SHP77 (cell line): ENCODE data around the gene MYOM1.
"Not testable (repeated sequence)": the region's sequence is repeated elsewhere in the genome, so short reads cannot be mapped to it uniquely, and the experiment has no call there.

Source experiments
- DNase-seq, 2 experiments: peaks; one replicate each; lab custom pipeline; 2025; lab: John Stamatoyannopoulos, UW

Gene MYOM1

DNA sequence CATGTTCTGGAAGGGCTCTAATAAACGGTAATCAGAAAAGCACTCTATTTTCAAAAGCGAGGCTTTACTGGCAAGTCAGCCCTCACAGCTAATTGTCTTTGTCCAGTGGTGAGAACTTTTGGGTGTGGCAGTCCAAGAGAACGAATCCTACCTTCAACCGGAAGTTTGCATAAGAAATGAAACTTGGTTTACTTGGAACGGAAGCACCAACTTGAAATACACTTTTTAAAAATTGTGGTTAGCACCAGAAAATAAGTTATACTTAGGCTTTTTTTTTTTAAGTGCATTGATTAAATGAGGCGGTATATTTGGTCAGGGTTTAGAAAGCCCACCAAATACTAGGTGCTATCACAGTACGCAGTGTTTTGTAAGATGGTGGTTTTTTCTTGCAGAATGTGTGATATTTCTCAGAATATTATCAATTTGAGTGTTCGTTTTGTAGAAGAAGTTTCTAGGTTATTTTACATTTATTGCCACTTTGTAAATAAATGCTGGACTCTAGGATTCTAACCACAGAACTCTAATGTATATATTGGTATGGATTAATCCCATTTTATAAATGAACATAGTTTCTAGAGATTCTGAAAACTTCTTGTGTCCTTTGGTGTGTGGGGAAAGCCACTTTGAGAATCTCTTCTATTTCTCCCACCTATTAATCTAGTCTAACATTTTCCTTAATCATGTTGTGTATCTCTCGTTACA is 29.0 kb upstream of the MYOM1 start:
- no peak for DNase-seq

DNA sequence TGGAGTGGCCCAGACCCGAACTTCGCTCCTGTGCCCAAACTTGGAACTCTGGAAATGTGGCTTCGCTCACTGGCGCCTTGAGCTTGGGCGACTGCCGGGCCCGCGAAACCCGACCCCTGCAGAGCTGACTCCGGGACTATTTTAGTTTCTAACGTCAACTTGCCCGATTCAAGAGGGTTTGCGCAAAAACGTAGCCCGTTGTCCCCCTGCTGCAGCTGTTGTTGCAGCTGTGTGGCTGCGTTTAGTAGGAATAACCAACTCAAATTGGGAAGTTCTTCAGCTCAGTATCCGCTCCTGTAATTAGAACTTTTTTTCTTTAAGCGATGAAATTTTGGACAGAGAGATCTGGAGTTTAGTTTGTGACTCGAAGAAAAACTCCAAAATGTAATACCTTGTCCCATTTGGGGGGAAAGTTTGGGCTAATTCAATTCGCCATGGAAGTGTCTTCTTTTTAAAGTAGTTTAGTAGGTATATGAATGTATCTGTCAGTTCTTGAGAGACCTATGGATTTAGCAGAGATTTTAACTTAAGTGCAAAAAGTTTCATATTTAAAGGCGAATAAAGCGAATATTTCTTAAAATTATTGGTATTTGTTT is 28.4 kb upstream of the MYOM1 start:
- no peak for DNase-seq

DNA sequence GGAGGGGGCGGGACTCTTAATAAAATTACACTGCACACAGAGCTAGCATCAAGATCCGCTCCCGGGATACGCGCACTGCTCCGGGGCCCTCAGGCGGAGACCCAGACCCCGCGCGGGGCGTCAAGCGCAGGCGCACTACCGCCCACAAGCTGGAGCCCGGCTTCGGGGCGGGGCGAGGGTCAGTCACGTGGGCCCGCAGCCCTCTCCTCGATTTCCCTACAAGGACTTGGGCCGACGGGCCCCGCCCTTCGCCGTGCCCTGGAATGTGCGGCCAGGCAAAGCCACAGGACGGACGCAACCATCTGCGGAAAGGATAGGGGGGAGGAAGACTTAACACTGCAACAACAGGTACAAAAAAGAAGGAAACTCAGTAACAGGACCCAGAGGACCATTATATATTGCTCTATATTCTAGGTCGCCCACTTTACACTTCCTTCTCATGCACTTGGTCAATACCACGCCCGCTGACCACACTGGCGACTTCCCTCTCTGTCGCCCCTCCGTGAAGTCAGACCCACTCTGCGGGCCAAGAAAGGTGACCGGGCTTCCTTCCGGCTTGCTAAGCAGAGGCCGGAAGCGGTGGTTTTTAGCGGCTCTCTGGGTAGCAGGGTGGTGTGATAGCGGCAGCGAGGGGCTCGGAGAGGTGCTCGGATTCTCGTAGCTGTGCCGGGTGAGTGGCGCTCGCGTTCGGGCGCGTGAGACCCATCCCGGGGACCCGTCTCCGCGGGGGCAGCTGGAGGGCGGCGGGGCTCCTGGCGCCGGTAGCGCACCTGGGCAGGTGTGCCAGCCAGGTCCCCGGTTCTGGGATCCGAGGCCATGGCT is 27.7 kb upstream of the MYOM1 start, which contains the start of gene MYL12A:
Gene MYL12A (plus strand): TSS at position 562 of the 822 bp plus-strand sequence. CDS start 5,447 bp downstream, outside the sequence.
- peak; percentile 92 to 97 for DNase-seq

DNA sequence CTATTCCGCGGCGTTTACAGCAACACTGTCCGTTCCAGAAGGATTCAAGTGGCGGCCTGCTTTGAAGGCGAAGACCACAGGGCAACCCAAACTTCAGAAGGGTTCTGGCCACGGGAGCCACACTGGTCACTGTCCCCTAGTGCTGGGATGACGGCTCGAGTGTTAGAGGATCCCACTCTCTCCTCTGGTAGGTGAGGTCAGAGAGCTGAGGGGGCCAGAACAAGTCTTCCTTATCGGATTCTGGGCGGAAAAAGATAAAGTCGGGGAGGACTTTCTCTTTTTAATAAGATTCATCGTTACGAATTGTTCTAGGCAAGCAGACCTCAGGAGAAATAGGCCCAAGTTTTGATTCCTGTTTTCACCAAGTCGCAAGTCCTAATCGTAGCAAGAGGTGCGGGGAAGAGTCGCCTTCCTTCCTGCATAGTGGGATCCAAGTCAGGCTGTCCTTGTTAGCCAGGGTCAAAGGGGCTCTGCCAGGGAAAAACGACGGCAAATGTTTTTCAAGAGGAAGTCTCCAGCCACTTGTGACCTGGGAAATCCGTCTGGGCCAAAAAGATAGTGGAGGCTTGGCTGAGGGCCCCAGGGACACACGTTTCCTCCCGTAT is 27.0 kb upstream of the MYOM1 start:
- DNase-seq, result peak; percentile 3 to 27

DNA sequence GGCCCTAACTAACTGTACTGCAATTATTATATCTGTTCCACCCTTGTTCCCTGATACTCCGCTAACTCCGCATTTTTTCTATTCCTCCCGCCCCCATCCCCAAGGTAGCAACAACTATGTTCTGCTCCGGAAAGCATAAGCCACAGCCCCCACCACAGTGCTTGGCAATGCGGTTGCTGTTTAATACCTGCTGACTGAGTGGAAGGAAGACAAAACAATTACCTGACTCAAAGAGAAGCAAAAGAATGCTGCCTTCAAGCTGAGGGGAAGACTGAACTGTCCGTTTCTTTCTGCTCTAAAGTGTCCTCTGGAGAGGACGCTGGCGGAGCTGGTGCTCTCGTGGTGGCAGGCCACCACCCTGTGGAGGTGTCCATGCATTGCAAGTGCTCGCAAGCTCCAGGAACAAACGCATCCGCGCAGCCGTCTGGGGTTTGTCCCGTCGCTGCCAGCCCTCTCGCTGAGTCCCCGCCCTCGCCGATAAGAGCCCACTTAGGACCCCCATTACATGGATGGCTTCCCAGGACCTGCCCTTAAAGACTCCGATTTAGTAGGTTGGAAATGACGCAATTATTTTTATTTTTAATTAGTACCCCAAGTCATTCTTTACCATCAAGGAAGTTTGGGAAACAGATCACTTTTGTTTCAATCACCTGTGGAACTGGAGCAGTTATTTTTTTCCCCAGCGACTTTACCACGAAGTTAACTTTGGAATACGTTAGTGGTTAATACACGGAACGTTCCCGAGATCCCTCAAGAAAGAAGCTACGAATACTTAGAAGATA is 26.3 kb upstream of the MYOM1 start:
- peak; percentile 83 to 85 for DNase-seq

DNA sequence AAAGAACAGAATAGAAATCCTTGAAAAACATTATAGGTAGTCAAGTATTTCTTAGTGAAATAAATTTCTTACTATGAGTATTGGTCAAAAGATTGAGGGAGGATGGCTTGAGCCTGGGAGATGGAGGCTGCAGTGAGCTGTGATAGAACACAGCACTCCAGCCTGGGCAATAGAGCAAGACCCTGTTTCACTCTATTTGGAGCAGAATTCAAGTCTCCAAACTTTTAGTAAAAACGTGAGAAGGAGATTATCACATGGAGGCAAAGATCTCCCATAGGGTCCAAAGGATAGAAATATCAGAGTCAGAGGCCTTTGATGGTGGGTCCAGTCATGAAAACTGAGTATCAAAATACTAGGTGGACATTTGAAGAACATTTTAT is 25.4 kb upstream of the MYOM1 start:
- DNase-seq, result no peak

DNA sequence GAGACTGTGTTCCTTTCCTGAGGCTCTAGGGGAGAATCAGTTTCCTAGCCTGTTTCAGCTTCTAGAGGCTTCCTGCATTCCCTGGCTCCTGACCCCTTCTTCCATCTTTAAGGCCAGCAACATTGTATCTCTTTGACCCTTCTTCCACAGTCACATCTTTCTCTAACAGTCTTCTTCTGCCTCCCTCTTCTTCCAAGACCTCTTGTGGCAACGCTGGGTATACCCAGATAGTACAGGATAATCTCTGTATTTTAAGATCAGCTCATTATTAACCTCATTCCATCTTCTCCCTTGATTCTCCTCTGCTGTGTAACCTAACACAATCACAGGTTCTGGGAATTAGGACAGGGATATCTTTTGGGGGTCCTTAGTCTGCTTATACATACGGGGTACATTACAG is 19.0 kb upstream of the MYOM1 start:
- DNase-seq, result no peak

DNA sequence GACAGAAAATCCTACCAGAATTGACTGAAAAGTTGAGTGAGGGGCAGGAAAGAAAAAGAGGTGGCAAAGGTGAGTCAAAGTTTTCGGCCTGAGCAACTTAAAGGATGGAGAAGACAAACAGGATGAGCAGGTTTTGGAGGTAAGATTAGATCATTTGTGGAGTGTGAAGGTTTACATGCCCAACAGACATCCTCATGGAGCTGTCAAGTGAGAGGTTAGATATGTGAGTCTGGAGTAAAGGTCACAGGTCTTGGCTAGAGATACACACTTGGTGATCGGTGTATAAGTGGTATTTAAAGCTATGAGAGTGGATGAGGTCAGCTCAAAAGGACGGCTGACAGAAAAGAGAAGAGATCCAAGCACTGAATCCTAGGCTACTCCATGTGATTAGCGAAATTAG is 16.7 kb upstream of the MYOM1 start:
- DNase-seq, result no peak

DNA sequence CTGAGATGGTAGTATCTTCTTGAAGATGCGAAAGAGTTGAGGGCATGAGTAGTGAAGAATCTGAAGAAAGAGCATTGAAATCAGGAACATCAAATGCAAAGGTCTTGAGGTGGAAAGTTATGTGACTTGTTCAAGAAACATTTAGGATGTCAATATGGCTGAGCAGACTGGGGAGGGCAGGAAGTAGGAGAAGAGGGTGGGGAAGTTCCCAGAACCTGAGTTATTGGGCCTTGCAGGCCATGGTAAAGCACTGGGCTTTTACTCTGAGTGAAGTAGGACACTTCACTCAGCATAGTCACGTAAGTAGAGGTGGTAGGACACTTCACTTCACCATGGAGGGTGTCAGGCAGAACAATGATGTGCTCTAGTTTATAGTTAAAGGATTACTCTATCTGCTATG is 16.1 kb upstream of the MYOM1 start:
- DNase-seq, result no peak

DNA sequence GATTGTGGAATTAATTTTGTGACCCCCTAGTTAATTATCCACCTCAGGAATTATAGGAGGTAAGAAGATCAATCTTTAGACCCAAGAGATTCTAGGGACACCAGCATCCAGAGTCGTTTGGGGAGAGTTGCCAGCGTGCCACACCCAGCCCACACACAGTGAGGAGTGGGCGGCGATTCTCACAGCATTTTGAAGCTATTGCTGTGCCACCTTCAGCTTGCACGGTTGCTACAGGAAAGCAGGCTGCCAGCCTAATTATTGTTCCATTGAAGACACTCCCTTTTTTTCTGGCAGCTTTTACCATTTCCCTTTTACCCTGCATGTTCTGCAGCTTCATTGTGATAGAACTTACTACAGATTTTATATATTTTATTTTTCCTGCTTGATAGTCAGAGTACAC is 14.7 kb upstream of the MYOM1 start:
- DNase-seq, result no peak

DNA sequence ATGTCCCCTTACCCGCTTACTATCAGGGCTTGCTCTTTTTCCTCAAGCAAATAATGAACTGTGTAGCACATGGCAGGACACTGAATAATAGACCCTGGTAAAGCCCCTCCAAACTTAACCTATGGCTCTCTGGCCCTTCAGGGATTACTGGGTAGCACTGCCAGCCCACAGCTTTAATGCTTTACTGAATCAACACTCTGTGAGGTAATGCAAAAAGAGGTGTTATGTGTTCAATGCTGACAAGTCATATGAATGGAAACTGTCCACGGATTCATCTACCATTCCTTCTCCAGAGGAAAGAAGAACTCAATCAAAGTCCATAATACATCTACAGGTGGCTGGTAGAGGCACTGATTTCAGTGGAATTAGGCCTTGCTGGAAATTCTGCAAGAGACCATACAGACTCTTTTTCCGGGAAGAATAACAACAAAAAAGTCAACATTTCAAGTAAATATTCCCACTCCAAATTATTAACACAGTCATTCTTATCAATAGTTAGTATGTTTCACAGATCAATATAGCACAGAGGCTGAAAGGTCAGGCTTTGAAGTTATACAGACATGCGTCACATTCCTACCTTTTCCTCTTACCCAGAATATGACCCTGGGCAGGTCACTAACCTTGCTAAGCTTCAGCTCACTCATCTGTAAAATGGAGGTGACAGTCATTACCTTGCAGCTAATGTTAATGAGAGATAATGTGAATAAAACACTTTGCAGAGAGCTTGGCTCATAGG is 13.8 kb upstream of the MYOM1 start:
- no peak for DNase-seq

DNA sequence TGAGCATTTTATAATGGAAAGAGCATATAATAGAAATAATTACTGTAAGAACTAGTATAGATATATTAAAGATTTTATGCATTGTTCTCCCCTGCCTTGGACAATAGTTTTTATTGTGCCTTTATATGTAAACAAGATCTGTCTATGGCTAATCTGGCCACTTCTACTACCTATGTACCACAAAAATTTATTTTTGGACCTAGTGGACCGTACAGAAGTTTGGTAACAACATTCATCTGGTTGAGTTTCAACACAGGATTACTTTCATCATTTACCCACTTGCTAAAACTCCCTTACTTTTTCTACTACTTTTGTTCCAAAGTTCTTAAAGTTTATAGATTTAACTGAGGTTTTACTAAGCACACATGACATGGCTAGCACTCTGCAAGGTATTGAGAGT is 13.2 kb upstream of the MYOM1 start:
- DNase-seq, result no peak

DNA sequence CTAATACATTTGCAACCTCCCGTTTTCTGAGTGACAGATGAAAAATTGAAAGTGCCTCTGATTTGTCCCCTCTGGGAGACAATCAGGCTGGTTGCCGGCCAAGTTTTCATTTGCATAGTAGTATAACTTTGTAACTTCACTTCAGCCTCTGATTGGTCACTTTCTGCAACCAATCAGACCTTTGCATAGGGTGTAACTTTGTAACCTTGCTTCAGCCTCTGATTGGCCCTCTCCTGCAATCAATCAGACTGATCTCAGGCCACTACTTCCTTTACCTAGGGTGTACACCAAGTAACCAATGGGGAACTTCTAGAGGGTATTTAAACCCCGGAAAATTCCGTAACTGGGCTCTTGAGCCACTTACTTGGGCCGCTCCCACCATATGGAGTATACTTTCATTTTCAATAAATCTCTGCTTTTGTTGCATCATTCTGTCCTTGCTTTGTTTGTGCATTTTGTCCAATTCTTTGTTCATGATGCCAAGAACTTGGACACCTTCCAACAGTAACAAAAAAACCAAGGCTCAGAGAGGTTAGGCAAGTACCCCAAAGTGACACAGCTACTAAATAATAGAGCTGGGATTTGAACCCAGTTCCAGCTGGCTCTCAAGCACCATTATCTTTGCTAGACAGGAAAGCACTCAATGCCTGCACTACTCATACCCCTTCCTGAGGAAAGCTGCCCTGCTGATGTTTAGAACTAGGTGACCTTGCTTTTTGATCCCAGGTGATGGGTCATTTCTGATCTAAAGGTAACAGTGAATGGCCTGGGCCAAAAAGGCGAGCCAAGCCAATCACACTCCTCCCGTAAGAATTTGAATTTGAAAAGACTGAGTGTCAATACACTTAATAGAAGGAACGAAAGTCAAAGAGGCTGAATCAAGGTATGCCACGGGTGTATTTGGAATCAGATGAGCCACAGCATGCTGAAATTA is 10.9 kb upstream of the MYOM1 start:
- no peak for DNase-seq

DNA sequence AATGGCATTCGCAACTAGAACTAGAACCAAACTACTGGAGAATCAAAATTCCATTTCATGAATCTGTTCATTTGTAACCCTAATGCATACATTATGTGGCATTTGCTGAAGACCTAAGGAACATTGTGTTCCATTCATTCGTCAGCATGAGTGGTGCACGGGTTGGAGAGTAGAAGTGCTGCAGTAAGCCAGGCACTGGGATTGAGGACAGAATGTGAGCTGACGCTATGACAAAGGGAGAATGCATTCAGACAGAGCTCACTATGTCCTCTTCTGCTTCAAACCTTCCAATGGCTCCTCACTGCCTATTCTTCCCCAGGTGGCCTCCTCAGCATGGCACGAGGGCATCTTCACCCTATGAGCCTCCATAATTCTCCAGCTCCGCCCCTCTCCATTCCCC is 6.3 kb upstream of the MYOM1 start:
- no peak for DNase-seq

DNA sequence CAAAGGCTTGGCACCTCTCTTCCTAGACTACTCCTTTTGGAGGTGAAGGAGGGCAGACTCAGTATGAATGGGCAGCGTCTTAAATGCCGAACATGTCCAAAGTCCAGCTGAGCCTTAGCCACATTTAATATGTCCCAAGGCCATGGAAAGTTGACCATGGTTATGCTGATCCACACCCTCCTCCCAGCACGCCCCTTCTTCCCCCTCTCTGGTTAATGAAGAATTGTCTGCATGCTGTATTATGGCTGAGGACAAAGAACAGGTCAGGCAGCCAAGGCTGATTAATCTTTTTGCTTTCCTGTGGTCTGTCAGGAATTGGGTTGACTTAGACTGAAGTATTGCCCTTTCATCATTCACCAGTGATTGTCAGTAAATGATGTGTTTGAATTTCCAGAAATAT is 5.8 kb upstream of the MYOM1 start:
- no peak for DNase-seq

DNA sequence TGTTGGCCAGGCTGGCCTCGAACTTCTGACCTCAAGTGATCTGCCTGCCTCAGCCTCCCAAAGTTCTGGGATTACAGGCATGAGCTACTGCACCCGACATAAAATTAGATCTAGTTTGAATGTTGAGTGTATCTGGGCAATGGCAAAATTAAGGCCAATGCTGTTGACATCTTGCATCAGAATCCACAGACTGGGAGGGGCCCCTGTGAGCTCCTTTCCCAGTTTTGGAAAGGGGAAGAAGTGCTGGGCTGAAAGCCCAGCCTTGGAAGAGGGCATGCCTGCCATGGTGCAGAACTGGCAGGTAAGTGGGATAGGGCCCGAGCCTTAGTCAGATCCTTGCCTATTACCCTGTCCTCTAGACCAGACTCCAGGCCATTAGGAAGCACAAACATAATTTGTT is 4.5 kb upstream of the MYOM1 start:
- no peak for DNase-seq

DNA sequence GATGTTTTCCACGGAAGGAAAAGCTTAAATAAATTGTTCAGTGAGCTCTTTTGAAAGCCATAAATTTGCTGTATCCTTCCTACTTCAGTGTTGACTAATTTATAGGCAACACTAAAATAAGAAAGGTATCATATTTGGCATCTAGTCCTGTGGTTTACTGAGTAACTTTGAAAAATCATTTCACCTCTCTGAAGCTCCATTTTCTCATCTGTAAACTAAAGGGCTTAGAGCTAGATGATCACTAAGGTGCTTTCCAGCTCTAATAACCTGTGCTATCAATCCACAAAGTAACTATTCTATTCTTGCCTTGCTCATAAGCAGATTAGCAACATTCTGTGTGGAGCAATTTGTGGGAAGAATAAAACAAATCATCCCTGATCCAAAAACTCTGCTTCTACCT is 3.6 kb upstream of the MYOM1 start:
- DNase-seq, result no peak

DNA sequence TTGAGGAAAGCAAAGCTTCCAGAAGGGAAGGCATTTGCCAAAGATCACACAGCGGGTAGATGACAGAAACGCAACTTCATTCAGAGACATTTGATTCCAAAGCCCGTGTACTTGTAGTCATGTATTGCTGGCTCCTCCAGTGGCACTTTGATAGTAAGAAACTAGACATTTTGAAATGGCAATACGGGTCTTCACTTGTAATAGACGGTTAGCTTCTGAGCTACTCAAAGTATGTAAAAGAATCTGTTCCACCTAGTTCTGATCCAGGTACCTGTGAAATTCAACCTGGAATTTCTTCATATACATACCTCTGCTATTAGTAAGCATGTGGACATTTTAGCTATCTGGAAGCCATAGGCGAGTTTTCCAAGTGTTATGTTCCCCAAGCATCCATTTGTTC is 1.7 kb upstream of the MYOM1 start:
- no peak for DNase-seq

DNA sequence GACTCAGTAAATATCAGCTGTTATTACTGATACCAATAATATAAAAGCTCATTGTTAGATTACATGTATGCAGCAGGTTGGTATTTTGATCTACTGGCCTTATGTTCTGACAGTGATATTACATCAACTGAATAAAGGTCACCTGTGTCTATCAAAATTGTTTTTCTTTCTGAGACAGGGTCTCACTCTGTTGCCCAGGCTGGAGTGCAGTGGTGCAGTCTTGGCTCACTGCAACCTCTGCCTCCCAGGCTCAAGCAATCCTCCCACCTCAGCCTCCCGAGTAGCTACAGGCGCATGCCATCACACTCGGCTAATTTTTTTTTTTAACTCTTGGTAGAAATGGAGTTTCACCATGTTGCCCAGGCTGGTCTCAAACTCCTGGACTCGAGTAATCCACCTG is 1.1 kb upstream of the MYOM1 start:
- not testable (repeated sequence) for DNase-seq

DNA sequence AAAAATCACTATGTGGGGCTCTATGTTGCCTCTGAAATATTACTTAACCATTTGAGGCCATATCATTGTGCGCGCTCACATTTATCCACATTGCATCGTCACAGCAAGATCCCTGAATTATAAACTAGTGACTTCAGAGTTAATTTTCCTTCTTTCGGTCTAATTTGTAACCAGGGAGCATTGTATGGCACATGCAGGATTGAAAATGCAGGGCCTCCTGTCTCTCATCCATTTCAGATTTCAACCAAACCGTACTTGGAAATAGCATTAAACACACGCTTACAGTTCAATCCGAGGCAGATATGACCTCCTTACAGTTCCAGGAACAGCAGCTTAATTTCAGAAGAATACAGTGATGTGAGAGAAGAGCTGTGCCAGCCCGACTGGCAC is 532 bp downstream of the MYOM1 start:
- DNase-seq, result no peak
